Posterior cingulate gyrus (tissue), 11 donors: ENCODE data around the gene CES3.
A peak's percentile ranks its signal among the peaks of the same experiment; 100 is the strongest.

Experiments
- DNase-seq, 10 donors: peaks; one replicate each; pipeline versions ENCODE4 v3.0.0 to v3.0.0-alpha.2; 2020 to 2021; ENCODE audit warnings: mixed read lengths in 3 of 10
- intact Hi-C: fragments of 100-400 bp; cut with DNase I; formaldehyde crosslinking; loops from one replicate; pipeline ENCODE4 v1.15.1; 2023

The CES3 gene, protein sequence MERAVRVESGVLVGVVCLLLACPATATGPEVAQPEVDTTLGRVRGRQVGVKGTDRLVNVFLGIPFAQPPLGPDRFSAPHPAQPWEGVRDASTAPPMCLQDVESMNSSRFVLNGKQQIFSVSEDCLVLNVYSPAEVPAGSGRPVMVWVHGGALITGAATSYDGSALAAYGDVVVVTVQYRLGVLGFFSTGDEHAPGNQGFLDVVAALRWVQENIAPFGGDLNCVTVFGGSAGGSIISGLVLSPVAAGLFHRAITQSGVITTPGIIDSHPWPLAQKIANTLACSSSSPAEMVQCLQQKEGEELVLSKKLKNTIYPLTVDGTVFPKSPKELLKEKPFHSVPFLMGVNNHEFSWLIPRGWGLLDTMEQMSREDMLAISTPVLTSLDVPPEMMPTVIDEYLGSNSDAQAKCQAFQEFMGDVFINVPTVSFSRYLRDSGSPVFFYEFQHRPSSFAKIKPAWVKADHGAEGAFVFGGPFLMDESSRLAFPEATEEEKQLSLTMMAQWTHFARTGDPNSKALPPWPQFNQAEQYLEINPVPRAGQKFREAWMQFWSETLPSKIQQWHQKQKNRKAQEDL

DNA sequence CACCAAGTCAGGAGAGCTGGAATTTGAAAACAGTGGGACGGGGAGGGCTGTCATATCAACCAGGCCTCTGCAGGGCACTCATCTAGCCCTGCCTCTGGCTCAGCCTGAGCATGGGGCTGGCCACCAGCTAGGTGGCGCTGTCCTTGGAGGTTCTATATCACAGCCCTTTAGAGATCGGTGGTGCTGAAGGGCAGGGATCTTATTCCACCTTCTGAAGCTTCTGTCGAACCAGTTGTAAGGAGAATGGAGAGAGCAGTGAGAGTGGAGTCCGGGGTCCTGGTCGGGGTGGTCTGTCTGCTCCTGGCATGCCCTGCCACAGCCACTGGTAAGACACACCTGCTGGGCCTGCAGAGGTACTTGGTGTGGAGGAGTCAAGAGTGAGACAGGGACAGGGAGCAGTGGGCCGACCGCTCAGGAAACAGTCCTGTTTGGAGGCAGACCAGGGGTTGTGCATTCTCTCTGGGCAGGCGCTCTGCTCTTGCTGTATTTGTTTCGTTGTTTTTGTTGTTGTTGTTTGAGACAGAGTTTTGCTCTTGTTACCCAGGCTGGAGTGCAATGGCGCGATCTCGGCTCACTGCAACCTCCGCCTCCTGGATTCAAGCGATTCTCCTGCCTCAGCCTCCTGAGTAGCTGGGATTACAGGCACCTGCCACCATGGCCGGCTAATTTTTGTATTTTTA, at the start of gene CES3:
Gene CES3, plus strand, starts transcription at position 202 of the 680 bp plus-strand sequence. Its CDS starts 42 bp downstream, at position 244.
- intact Hi-C loops = no loop called here
- DNase-seq = peak in 9 of 10 donors; percentile 43 to 94 (median 54)

GRCh38 chr16:66911801-66912200, 49.3 kb upstream of the CES3 start:
- intact Hi-C loops = no loop called here
- peak in 1 of 10 donors; percentile 63 for DNase-seq

DNA sequence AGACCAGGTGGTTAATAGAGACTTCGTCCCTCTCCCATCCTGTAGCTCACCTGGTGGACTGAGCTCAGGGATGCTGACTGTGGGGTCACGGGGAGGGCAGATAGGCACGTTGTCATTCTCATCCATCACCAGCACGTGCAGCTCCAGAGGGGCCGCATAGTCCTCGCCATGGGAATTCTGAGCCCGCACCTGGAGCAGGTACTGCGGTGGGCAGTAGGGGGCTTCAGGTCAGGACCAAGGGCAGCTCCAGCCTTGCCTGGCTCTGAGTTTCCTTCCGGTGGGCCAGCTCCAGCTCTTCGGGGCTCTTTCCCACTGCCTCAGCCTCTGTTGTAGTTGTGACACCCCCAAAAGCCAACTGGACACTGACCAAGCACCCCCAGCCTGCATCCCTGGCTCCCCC, 48.0 kb upstream of the CES3 start:
- intact Hi-C loops = no loop called here

DNA sequence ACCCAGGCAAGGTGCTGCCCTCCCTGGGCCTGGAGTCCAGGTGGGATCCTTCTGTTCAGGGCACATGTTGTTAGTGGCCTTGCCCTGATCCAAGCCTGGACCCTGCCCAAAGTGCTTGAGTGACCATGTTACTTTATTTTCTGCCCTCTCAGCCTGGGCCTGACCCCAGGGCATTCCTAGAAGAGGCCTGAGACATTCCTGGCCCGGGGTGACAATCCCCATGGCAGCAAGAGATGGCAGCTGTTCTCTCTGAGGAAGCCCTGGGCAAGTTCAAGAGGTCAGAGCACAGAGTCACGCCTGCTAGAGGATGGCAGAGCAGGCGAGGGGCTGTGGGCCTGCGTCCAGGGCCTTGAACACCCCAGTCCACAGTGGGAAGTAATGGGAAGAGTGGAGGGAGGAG, 47.4 kb upstream of the CES3 start:
- DNase-seq = no peak
- intact Hi-C loops = no loop called here

More for the DNA sequence above, 48.0 kb upstream of the CES3 start:
- DNase-seq = no peak

DNA sequence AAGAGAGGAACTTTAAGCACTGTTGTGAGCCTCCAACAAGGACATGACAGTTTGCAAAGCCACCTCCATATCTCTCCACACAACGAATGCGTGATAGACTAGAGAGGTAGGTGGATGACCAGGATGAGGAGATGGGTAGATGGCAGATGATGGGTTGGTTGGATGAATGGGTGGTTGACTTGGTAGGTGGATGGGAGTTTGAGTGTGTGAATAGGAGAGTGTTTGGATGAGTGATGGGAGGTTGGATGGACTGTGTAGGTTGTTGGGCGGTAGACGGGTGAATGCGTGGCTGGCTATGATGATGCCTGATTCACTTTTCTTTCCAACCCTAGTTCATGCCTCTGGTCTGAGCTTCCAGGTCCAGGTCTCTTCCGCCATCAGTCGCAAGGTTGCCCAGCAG, 46.5 kb upstream of the CES3 start:
- no peak for DNase-seq
- intact Hi-C loops = no loop called here

DNA sequence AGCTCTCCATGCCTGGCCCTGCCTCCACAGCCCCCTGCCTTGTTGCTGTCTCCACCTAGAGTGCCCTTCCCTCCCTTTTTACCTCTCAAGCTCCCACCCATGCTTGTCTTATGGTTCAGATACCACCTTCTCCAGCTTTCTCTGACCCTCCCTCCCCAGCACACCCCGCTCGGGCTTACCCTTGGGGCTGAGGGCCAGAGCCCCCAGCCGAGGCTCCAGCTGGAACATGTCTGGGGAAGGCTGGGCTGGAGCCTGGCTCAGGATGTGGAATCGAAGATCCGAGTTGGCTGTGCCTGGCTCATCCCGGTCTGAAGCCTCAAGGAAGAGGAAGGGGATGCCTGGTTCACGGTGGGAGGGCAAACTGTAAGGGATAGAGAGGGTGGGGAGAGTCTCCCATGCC, 46.0 kb upstream of the CES3 start:
- DNase-seq = no peak
- intact Hi-C loops = no loop called here

DNA sequence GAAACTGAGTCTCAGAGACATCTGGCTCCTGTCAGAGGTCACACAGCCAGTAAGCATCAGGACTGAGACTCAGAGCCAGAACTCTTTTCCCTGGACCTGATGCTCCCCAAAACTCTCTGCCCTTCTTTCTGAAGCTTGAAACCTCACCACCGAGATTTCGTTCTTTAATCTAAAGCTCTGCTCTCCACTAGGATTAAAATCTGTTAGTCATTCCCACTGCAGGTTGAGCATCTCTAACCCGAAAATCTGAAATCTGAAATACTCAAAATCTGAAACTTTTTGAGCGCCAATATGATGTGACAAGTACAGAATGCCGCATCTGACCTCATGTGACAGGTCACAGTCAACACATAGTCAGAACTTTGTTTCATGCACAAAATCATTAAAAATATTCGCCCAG, 44.5 kb upstream of the CES3 start:
- intact Hi-C loops = no loop called here
- DNase-seq = no peak

- DNase-seq = no peak
- intact Hi-C loops = no loop called here
Measured at GRCh38 chr16:66917741-66918140, 43.3 kb upstream of the CES3 start.

- DNase-seq = no peak
- intact Hi-C loops = no loop called here
Measured at GRCh38 chr16:66918355-66918754, 42.7 kb upstream of the CES3 start.

- intact Hi-C loops = no loop called here
- no peak for DNase-seq
Measured at GRCh38 chr16:66918803-66919568, 42.1 kb upstream of the CES3 start, which contains the start of gene CDH16. Gene CDH16 (minus strand): TSS chr16:66918885. CDS start chr16:66918065, 820 bp downstream.

- intact Hi-C loops = no loop called here
- DNase-seq = no peak
Measured at GRCh38 chr16:66919569-66920298, 41.3 kb upstream of the CES3 start.

GRCh38 chr16:66920299-66920590, 40.8 kb upstream of the CES3 start:
- DNase-seq = no peak

GRCh38 chr16:66920924-66921680, 40.0 kb upstream of the CES3 start:
- intact Hi-C loops = no loop called here
- DNase-seq = no peak

More at GRCh38 chr16:66920299-66920590, 40.8 kb upstream of the CES3 start:
- intact Hi-C loops = no loop called here

DNA sequence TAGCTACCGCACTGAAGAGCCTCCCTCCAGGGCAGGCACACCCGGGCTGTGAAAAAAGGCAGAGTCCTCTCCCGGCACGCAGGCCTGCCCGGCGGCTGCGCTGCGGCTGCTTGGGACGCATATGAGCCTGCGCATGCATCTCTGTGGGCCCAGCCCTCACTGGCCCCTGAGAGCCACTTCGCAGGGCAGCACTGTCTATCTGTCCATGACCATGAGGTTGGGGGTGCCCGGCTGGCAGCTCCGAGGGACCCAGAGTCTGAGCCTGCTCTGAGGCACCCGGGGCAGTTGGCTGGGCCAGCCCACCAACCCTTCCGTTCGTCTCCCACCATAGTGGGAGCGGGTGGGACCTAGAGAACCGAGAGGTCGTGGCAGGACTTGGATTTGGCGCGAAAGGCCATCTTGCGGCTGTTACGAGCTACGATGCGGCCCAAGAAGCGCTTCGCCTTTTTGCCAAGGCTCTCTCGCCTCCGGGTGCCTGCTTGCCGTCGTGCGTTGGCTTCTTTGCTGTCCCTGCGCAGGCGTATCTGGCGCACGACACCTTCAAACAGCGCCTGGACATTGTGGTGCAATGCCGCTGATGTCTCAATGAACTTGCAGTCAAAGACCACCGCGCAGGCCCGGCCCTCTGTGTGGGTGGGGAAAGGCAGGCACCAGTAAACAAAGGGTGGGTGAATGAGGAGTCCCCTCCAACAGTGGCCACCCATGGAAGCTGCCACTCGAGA, 39.2 kb upstream of the CES3 start:
- DNase-seq = no peak
- intact Hi-C loops = no loop called here

DNA sequence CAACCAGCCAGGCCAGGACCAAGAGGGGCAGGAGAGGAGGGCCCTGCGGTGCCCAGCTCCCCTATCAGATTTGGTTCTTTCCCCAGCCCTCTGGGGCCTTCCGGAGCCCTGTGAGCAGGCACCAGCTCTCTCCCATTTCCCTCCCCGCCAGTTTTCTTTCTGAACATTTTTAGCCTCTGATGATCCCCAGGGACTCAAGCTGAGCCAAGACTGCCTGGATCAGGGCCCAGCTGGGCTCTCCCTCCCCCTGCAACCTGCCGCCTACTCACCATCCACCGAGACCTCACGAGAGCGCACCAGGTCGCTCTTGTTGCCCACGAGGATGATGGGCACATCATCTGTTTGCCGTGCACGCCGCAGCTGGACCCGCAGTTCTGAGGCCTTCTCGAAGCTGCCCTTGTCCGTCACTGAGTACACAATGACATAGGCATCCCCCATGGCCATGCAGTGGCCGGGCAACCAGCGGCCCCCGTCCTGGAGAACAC, 37.8 kb upstream of the CES3 start:
- intact Hi-C loops = no loop called here
- no peak for DNase-seq

DNA sequence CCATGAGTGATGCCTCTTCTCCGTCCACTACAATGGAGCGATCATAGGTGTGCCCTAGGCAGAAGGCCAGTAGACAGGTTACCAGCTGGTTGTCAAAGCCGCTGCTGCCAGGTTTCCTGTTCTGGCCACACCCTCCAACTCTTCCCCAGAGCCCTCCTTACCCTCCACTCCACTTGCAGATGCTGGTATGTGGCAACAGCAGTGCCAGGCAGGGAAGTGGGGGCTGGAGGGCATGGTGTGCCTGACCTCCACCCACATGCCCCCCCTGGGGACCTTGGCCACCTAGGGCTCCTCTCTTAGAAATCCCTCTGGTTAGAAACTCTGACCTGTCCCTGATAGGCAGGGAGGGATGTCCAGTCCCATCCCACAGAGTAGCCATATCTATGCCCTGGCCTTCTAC, 37.2 kb upstream of the CES3 start:
- intact Hi-C loops = no loop called here
- no peak for DNase-seq

GRCh38 chr16:66924527-66925321, 36.3 kb upstream of the CES3 start:
- no peak for DNase-seq
- intact Hi-C loops = no loop called here

- intact Hi-C loops = no loop called here
- no peak for DNase-seq
Measured at GRCh38 chr16:66925322-66925840, 35.7 kb upstream of the CES3 start, which contains the start of gene RRAD. Gene RRAD (minus strand): TSS chr16:66925535. CDS start chr16:66925179, 356 bp downstream.
